ENCODE data around the gene PIF1.

DNA sequence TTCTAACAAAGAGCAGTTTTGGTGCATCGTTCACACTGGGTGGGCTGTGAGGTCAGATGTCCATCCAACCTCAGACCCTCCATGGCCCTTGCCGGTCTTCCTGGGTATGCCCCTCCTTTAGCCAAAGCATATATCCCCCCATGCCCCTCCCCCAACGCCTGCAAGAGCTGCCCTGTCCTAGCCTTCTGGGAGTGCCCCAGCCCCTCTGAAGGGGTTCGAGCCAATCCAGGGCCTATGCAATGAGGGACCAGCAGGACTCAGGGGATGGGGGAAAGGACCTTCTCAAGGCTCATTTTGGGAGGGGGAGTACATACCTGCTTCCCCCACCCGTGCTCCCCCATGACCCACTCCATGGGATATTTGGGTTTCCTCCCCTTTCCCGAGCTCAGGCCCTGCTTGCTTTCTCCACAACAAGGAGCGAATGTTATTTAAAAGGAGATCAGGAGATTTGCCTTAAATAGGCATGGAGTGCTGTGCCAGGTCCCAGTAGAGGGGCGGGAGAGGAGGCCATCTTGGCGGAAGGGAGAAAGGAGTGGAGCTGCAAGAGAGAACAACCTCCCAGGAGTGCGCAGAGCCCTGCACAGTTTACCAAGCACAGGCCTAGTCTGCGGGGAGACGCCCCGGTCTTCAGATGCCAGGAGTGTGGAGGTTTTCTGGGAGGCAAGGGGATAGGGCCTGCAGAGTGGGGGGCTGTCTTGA, 18.2 kb downstream of the PIF1 start:
- no peak for TF ChIP-seq POLR2A (IDR thresholded peaks at IDR 0.05; ENCODE audit: low read depth, low read length)
- TF ChIP-seq TAF1 (IDR thresholded peaks at IDR 0.05; ENCODE audit: borderline replicate concordance, low read depth, low read length), result no peak

Measured in GM12892 (cell line).